Subcutaneous adipose tissue (tissue), 4 donors: ENCODE data around the gene CHCHD3. TPM values are rescaled to one million over a fixed set of nuclear protein-coding genes. Genes with fewer than 3 reads are reported as not detected.

Source experiments
- total RNA-seq, 4 donors: library from RNA; depleted of rRNA; stranded (reverse); fragments of >200 nt; gene quantifications; one replicate each; pipeline ENCODE4 v1.1.0, GENCODE V29; 2016
- TF ChIP-seq, protein P1 (sequence below): fragments of 450-650 bp; IDR thresholded peaks from one replicate; pipeline ENCODE4 v1.5.1; 2016; ENCODE audit warnings: low read depth, mild to moderate bottlenecking, control low read depth, antibody characterized with exemption, moderate library complexity

CHCHD3 gene
- total RNA-seq, 4 donors from 2014 or later = 44.9 to 69.7 (median 55.8) TPM

DNA sequence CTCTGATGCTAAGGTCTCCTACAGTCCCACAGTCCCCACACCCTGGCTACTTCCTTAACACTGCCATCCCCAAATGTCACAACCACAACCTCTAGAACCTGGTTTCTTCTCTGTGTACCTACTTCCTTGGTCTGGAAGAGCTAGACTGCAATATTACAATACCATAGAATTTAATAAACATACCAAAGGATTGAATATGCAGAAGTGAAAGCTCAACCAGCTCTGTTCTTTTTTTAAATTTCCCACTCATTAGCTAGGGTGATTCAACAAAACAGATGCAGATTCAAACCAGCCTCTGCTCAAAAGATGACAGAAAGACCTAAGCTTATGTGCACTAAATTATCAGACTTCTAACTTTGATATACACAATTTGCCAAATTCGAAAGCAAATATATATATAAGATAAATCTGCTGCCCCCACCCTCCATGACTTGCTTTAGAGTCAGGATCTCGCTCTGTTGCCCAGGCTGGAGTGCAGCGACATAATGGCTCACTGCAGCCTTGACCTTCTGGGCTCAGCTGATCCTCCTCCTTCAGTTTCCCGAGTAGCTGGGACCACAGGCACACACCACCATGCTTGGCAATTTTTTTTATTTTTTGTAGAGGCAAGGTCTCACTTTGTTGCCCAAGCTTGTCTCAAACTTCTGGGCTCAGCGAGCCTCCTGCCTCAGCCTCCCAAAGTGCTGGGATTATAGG lies 212.6 kb downstream of the CHCHD3 start:
- TF ChIP-seq, protein P1, sequence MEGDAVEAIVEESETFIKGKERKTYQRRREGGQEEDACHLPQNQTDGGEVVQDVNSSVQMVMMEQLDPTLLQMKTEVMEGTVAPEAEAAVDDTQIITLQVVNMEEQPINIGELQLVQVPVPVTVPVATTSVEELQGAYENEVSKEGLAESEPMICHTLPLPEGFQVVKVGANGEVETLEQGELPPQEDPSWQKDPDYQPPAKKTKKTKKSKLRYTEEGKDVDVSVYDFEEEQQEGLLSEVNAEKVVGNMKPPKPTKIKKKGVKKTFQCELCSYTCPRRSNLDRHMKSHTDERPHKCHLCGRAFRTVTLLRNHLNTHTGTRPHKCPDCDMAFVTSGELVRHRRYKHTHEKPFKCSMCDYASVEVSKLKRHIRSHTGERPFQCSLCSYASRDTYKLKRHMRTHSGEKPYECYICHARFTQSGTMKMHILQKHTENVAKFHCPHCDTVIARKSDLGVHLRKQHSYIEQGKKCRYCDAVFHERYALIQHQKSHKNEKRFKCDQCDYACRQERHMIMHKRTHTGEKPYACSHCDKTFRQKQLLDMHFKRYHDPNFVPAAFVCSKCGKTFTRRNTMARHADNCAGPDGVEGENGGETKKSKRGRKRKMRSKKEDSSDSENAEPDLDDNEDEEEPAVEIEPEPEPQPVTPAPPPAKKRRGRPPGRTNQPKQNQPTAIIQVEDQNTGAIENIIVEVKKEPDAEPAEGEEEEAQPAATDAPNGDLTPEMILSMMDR = no peak

DNA sequence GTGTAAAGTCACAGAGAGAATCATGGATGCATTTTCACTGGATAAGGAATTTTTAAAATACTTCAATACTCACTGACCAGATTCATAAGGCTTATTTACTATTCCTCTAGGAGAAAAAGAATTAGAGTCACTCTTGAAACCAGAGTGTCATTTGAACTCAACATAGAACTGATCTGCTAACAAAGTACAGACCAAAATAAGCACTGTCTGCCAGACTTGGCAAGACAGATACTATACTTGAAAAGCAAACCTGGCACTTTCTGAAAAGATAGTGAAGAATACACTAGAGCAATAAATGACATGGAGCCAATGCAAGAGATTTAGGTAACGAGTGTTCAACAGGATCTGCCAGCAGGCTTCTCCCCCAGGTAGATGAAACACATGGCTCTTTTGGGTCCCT lies 215.3 kb downstream of the CHCHD3 start:
- TF ChIP-seq, protein P1 = no peak

DNA sequence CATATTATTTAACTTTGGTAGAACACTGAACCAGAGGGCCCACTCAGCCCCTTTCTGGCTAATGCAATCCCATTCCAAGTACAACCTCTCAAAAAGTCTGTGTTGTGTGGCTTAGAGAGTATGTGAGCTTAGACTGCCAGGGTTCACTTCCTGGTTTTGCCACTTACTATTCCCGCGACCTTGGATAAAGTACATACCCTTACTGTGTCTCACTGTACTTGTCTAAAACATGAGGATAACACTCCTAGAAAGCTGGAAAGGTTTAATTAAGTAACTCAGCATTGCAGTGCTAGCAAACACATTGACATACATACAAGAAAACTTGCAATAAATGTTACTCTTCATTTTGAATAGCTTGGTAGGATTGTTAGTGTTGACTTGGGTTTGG lies 215.8 kb downstream of the CHCHD3 start:
- TF ChIP-seq, protein P1 = no peak

DNA sequence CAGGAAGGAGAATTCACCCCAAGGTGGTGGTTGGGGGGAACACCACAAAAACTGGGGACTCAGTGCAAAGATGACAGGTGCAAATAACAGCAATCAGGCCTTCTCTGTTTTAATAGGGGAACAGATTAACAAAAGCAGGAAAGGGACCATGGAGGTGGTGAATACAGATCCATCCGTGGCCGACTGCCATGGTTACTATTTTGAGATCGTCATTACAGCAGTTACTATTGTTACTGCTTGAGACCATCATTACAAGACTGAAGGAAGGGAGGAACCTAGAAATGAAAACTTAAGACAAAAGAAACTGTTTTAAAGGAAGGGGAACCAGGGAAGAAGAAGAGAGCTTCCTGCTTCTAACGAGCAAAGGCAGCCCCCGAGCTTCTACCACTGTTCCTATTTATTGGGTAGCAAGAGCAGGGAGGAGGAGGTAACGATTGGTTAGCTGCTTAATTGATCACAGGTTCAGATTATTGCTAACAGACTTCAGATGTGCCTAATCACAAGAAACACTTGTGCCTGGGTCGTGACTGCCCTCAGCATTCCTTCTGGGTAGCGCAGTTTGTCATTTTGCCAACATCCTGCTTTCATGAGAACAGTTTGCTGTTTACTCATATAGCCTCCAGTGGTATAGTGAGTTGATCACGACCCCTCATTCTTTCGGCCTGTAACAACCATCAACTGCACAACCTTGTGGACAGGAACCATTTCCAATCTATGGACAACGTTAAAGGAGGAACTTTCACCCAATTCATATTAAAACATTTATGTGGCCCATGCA lies 216.3 kb downstream of the CHCHD3 start:
- TF ChIP-seq, protein P1 = no peak

GRCh38 chr7:132861940-132862554 lies 219.8 kb downstream of the CHCHD3 start:
- TF ChIP-seq, protein P1 = no peak

DNA sequence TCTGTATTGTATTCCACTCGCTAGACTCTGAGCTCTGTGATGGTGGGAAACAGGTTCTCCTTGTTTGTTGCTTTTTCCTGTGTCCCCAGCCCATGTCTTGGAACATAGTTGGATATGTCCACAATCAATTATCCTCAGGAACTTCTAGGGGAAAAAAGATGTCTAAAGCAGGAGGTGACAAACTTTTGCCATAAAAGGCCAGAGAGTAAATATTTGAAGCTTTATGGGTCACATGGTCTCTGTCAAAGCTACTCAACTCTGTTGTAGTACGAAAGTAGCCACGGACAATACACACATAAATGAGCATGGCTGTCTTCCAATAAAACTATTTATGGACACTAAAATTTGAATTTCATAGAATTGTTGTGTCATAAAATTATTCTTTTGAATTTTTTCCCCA lies 220.5 kb downstream of the CHCHD3 start:
- TF ChIP-seq, protein P1 = no peak

- TF ChIP-seq, protein P1 = no peak
Measured at GRCh38 chr7:132859199-132859598, 222.7 kb downstream of the CHCHD3 start.
